SK-N-DZ (cell line): ENCODE measurements around the gene RYR1.
"Not testable (repeated sequence)": the region's sequence is repeated elsewhere in the genome, so short reads cannot be mapped to it uniquely, and the experiment has no call there.

Experiments used
- DNase-seq: peaks from one replicate; pipeline ENCODE4 v3.0.0-alpha.2; 2015; ENCODE audit warnings: low spot score

Gene RYR1

GRCh38 chr19:38399537-38399936, 34.0 kb upstream of the RYR1 start:
- no peak for DNase-seq

GRCh38 chr19:38400361-38400760, 33.1 kb upstream of the RYR1 start:
- DNase-seq, result no peak

GRCh38 chr19:38401148-38401547, 32.3 kb upstream of the RYR1 start:
- no peak for DNase-seq

GRCh38 chr19:38402623-38402966, 30.9 kb upstream of the RYR1 start:
- no peak for DNase-seq

GRCh38 chr19:38402967-38403674, 30.4 kb upstream of the RYR1 start, which contains the start of gene FAM98C:
Gene FAM98C, plus strand, starts transcription at chr19:38403093. Its CDS starts 61 bp downstream, at chr19:38403154.
- DNase-seq, result peak; percentile 95

- no peak for DNase-seq
Observed at GRCh38 chr19:38404858-38405257, 28.6 kb upstream of the RYR1 start.

- no peak for DNase-seq
Observed at GRCh38 chr19:38405276-38405675, 28.2 kb upstream of the RYR1 start.

- DNase-seq, result no peak
Observed at GRCh38 chr19:38409631-38410133, 23.8 kb upstream of the RYR1 start.

- not testable (repeated sequence) for DNase-seq
Observed at GRCh38 chr19:38410407-38410806, 23.1 kb upstream of the RYR1 start.

GRCh38 chr19:38411041-38411712, 22.3 kb upstream of the RYR1 start:
- no peak for DNase-seq

- not testable (repeated sequence) for DNase-seq
Observed at GRCh38 chr19:38411898-38412297, 21.6 kb upstream of the RYR1 start.

GRCh38 chr19:38412491-38412890, 21.0 kb upstream of the RYR1 start:
- DNase-seq, result no peak

- no peak for DNase-seq
Observed at GRCh38 chr19:38412961-38413360, 20.5 kb upstream of the RYR1 start.

- no peak for DNase-seq
Observed at GRCh38 chr19:38413416-38413815, 20.1 kb upstream of the RYR1 start.

- DNase-seq, result no peak
Observed at GRCh38 chr19:38417146-38417543, 16.3 kb upstream of the RYR1 start.

- no peak for DNase-seq
Observed at GRCh38 chr19:38417544-38418506, 15.7 kb upstream of the RYR1 start.

GRCh38 chr19:38420935-38421334, 12.6 kb upstream of the RYR1 start:
- DNase-seq, result no peak

- no peak for DNase-seq
Observed at GRCh38 chr19:38421856-38422255, 11.6 kb upstream of the RYR1 start.

- no peak for DNase-seq
Observed at GRCh38 chr19:38422438-38422837, 11.1 kb upstream of the RYR1 start.

- DNase-seq, result no peak
Observed at GRCh38 chr19:38424272-38424671, 9.2 kb upstream of the RYR1 start.

- no peak for DNase-seq
Observed at GRCh38 chr19:38425222-38425809, 8.2 kb upstream of the RYR1 start.
